H9 (cell line): ENCODE data around the gene UBALD2. TPM values are rescaled to one million over a fixed set of nuclear protein-coding genes. Genes with fewer than 3 reads are reported as not detected.

Experiments used
- DNase-seq: peaks from one replicate; pipeline ENCODE4 v3.0.0-alpha.2; 2017
- H2AFZ ChIP-seq: one replicate; pipeline ENCODE4 v1.6.1; 2013; ENCODE audit warnings: mild to moderate bottlenecking, low read length, control low read depth, moderate library complexity
- H2AK5ac ChIP-seq: 2 replicates; pipeline ENCODE4 v1.6.1; 2013; ENCODE audit warnings: low read length, control low read depth, mixed read lengths; ENCODE audit not compliant: insufficient read length
- H2BK120ac ChIP-seq: one replicate; pipeline ENCODE4 v1.6.1; 2013; ENCODE audit warnings: low read depth, mild to moderate bottlenecking, low read length, control low read depth, inconsistent platforms; ENCODE audit not compliant: poor library complexity, severe bottlenecking
- H2BK12ac ChIP-seq: 2 replicates; pipeline ENCODE4 v1.6.1; 2013; ENCODE audit warnings: low read length, control low read depth, mixed read lengths, low read depth; ENCODE audit not compliant: insufficient read length
- H2BK15ac ChIP-seq: 2 replicates; pipeline ENCODE4 v1.6.1; 2013; ENCODE audit warnings: low read depth, low read length, control low read depth
- H2BK20ac ChIP-seq: one replicate; pipeline ENCODE4 v1.6.1; 2013; ENCODE audit warnings: low read depth, mild to moderate bottlenecking, low read length, control low read depth, inconsistent platforms; ENCODE audit not compliant: poor library complexity, severe bottlenecking
- H2BK5ac ChIP-seq: 2 replicates; pipeline ENCODE4 v1.6.1; 2013; ENCODE audit warnings: low read length, control low read depth, mixed read lengths; ENCODE audit not compliant: insufficient read length
- H3K14ac ChIP-seq: 2 replicates; pipeline ENCODE4 v1.6.1; 2013; ENCODE audit warnings: low read length, control low read depth; ENCODE audit not compliant: insufficient read depth
- H3K18ac ChIP-seq: 2 replicates; pipeline ENCODE4 v1.6.1; 2013; ENCODE audit warnings: low read depth, mild to moderate bottlenecking, mixed read lengths, low read length, control low read depth; ENCODE audit not compliant: insufficient read length
- H3K23ac ChIP-seq: 2 replicates; pipeline ENCODE4 v1.6.1; 2013; ENCODE audit warnings: low read length, control low read depth, mixed read lengths, low read depth; ENCODE audit not compliant: insufficient read length
- H3K23me2 ChIP-seq: 2 replicates; pipeline ENCODE4 v1.6.1; 2013; ENCODE audit warnings: low read depth, mild to moderate bottlenecking, mixed read lengths, low read length, control low read depth; ENCODE audit not compliant: insufficient read length, poor library complexity, severe bottlenecking
- H3K27ac ChIP-seq: 2 replicates; pipeline ENCODE4 v1.5.1; 2013; ENCODE audit warnings: low read length, control low read depth, mixed read lengths, low read depth; ENCODE audit not compliant: insufficient read length
- H3K27me3 ChIP-seq: 2 replicates; pipeline ENCODE4 v1.6.1; 2013; ENCODE audit warnings: low read length, control low read depth, inconsistent platforms; ENCODE audit not compliant: insufficient read depth
- H3K4ac ChIP-seq: 2 replicates; pipeline ENCODE4 v1.6.1; 2013; ENCODE audit warnings: low read depth, mild to moderate bottlenecking, control low read depth, inconsistent platforms, low read length, moderate library complexity
- H3K4me1 ChIP-seq: 2 replicates; pipeline ENCODE4 v1.6.1; 2013; ENCODE audit warnings: low read length, control low read depth, inconsistent platforms; ENCODE audit not compliant: insufficient read depth
- H3K4me2 ChIP-seq: 2 replicates; pipeline ENCODE4 v1.6.1; 2013; ENCODE audit warnings: low read length, control low read depth, mixed read lengths; ENCODE audit not compliant: insufficient read length, insufficient read depth
- H3K56ac ChIP-seq: 2 replicates; pipeline ENCODE4 v1.6.1; 2013; ENCODE audit warnings: low read depth, mild to moderate bottlenecking, mixed read lengths, low read length, control low read depth; ENCODE audit not compliant: insufficient read length
- H3K79me1 ChIP-seq: 2 replicates; pipeline ENCODE4 v1.6.1; 2013; ENCODE audit warnings: low read depth, mild to moderate bottlenecking, moderate library complexity, low read length, control low read depth, inconsistent platforms; ENCODE audit not compliant: insufficient read depth, poor library complexity, severe bottlenecking
- H3K79me2 ChIP-seq: 2 replicates; pipeline ENCODE4 v1.6.1; 2013; ENCODE audit warnings: low read length, control low read depth, inconsistent platforms; ENCODE audit not compliant: insufficient read depth
- H3K9ac ChIP-seq: 2 replicates; pipeline ENCODE4 v1.6.1; 2013; ENCODE audit warnings: low read length, control low read depth, mixed read lengths; ENCODE audit not compliant: insufficient read length; ENCODE audit errors: extremely low read depth
- H3K9me3 ChIP-seq: one replicate; pipeline ENCODE4 v1.6.1; 2013; ENCODE audit warnings: low read depth, low read length, inconsistent platforms; ENCODE audit not compliant: control insufficient read depth
- H3T11ph ChIP-seq: one replicate; pipeline ENCODE4 v1.6.1; 2013; ENCODE audit warnings: mild to moderate bottlenecking, low read length, control low read depth, inconsistent platforms
- H4K20me1 ChIP-seq: one replicate; pipeline ENCODE4 v1.6.1; 2013; ENCODE audit not compliant: control insufficient read depth, insufficient read length, insufficient read depth
- H4K5ac ChIP-seq: 2 replicates; pipeline ENCODE4 v1.6.1; 2013; ENCODE audit warnings: low read depth, mild to moderate bottlenecking, mixed read lengths, low read length, control low read depth; ENCODE audit not compliant: insufficient read length
- H4K8ac ChIP-seq: replicated peaks from 2 replicates; pipeline ENCODE4 v1.6.1; 2013; ENCODE audit warnings: low read length, control low read depth, mixed read lengths, low read depth; ENCODE audit not compliant: insufficient read length
- H4K91ac ChIP-seq: 2 replicates; pipeline ENCODE4 v1.6.1; 2013; ENCODE audit warnings: low read depth, mild to moderate bottlenecking, moderate library complexity, mixed read lengths, low read length, control low read depth; ENCODE audit not compliant: insufficient read length
- H3K27ac Mint-ChIP-seq, 3 experiments: 2 replicates in 2 of 3; 3 replicates in 1 of 3; pipeline ENCODE4 v1.8.0; 2020 to 2021; ENCODE audit warnings: mixed read lengths in 3 of 3, mild to moderate bottlenecking in 1 of 3, moderate library complexity in 1 of 3
- H3K27me3 Mint-ChIP-seq: 2 replicates; pipeline ENCODE4 v1.8.0; 2021; ENCODE audit warnings: low read depth, mild to moderate bottlenecking, moderate library complexity, mixed read lengths
- H3K36me3 Mint-ChIP-seq, 3 experiments: 2 replicates in 2 of 3; 3 replicates in 1 of 3; pipeline ENCODE4 v1.8.0; 2020 to 2021; ENCODE audit warnings: low read depth in 3 of 3, mixed read lengths in 3 of 3; ENCODE audit not compliant: insufficient read depth in 1 of 3
- H3K4me1 Mint-ChIP-seq, 2 experiments: 2 replicates each; pipeline ENCODE4 v1.8.0; 2020; ENCODE audit warnings: mixed read lengths in 2 of 2
- H3K4me3 Mint-ChIP-seq, 2 experiments: 2 replicates in 1 of 2; 3 replicates in 1 of 2; pipeline ENCODE4 v1.8.0; 2020 to 2021; ENCODE audit warnings: mild to moderate bottlenecking in 2 of 2, mixed read lengths in 2 of 2, moderate library complexity in 1 of 2
- H3K9me3 Mint-ChIP-seq, 2 experiments: 2 replicates in 1 of 2; 3 replicates in 1 of 2; pipeline ENCODE4 v1.8.0; 2020; ENCODE audit warnings: mild to moderate bottlenecking in 2 of 2, mixed read lengths in 2 of 2, moderate library complexity in 1 of 2
- WGBS: extraction: QIAGEN DNeasy Blood & Tissue Kit; methylation state at CpG from one replicate; pipeline ENCODE4 v1.1.7; 2013; ENCODE audit warnings: missing lambda C conversion rate, low lambda C conversion rate, mixed read lengths; ENCODE audit not compliant: insufficient read length; ENCODE audit errors: extremely low coverage; 5-methylcytosine and 5-hydroxymethylcytosine counted together
- total RNA-seq: library from RNA; stranded (reverse); gene quantifications from 2 replicates; pipeline ENCODE4 v1.2.1, GENCODE V29; 2021
- TF ChIP-seq, protein P1 (sequence below): fragments of 200-600 bp; sonication (generic); conservative IDR thresholded peaks from 3 replicates; pipeline ENCODE4 v1.8.0; 2021; ENCODE audit warnings: antibody characterized with exemption, mild to moderate bottlenecking

The UBALD2 gene
- total RNA-seq, 1 experiment from 2014 or later: 25.8 TPM

GRCh38 chr17:76233588-76234353 is 31.4 kb upstream of the UBALD2 start:
- no peaks in the 10 kb centered on the region for H3K36me3 Mint-ChIP-seq
- Histone ChIP-seq H3K4me1 (no peaks in the 10 kb centered on the region), H3K9me3 (no peaks in the 10 kb centered on the region), H3K23me2 (no peaks in the 10 kb centered on the region), H4K5ac (no peak overlapping the region), H3K14ac (no peak overlapping the region), H2BK15ac (no peak overlapping the region), H3K27ac (no peak overlapping the region), H2AFZ (no peak overlapping the region), H3T11ph (no peak overlapping the region), H3K56ac (no peak overlapping the region), H3K79me2 (no peaks in the 10 kb centered on the region), H2BK5ac (no peak overlapping the region), H3K23ac (no peak overlapping the region), H2AK5ac (no peak overlapping the region), H3K9ac (no peak overlapping the region), H2BK20ac (no peak overlapping the region), H3K18ac (no peak overlapping the region), H3K27me3 (peaks cover under 1% of the 10 kb centered on the region), H4K91ac (no peak overlapping the region), H3K4me2 (no peak overlapping the region), H4K20me1 (no peaks in the 10 kb centered on the region), H3K4ac (no peak overlapping the region), H3K79me1 (no peaks in the 10 kb centered on the region), H2BK120ac (no peak overlapping the region), H2BK12ac (no peak overlapping the region), H4K8ac (no peak overlapping the region)
- no peak for DNase-seq
- peaks cover 34% of the 10 kb centered on the region for H3K27me3 Mint-ChIP-seq
- 0 out of 4 replicates have a peak, but pooled peaks cover 0 to under 1% of the 10 kb centered on the region in 2 experiments for H3K4me1 Mint-ChIP-seq
- TF ChIP-seq, protein P1, sequence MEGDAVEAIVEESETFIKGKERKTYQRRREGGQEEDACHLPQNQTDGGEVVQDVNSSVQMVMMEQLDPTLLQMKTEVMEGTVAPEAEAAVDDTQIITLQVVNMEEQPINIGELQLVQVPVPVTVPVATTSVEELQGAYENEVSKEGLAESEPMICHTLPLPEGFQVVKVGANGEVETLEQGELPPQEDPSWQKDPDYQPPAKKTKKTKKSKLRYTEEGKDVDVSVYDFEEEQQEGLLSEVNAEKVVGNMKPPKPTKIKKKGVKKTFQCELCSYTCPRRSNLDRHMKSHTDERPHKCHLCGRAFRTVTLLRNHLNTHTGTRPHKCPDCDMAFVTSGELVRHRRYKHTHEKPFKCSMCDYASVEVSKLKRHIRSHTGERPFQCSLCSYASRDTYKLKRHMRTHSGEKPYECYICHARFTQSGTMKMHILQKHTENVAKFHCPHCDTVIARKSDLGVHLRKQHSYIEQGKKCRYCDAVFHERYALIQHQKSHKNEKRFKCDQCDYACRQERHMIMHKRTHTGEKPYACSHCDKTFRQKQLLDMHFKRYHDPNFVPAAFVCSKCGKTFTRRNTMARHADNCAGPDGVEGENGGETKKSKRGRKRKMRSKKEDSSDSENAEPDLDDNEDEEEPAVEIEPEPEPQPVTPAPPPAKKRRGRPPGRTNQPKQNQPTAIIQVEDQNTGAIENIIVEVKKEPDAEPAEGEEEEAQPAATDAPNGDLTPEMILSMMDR: no peak
- no peak overlapping the region; a peak in 1 of 7 replicates for H3K27ac Mint-ChIP-seq
- no CpG with 5 or more reads among the region's 6 CpGs for WGBS
- H3K9me3 Mint-ChIP-seq: no peaks in the 10 kb centered on the region
- H3K4me3 Mint-ChIP-seq: no peak overlapping the region
